ENCODE results near the gene MASTL. TPM values are rescaled to one million over a fixed set of nuclear protein-coding genes. Genes with fewer than 3 reads are reported as not detected.

The MASTL gene
- total RNA-seq, 1 experiment from 2014 or later = 25.5 TPM

- Mint-ChIP-seq H3K27me3 (ENCODE audit: low read depth) (no peaks in the 10 kb centered on the region), H3K27ac (no peak overlapping the region), H3K4me3 (no peak overlapping the region), H3K36me3 (peaks cover 53% of the 10 kb centered on the region), H3K4me1 (no peaks in the 10 kb centered on the region), H3K9me3 (no peaks in the 10 kb centered on the region)
- ChIA-PET POLR2A (no interaction called here), CTCF (no interaction called here)
- ATAC-seq (no peak), DNase-seq (ENCODE audit: low spot score) (no peak)
- TF ChIP-seq TCF7 (CRISPR knock-in tag; IDR thresholded peaks at IDR 0.05; ENCODE audit: low read depth) = no peak
- no peak for TF ChIP-seq ZNF138 (CRISPR knock-in tag; conservative IDR thresholded peaks at IDR 0.05)
- TF ChIP-seq ZNF121 (CRISPR knock-in tag; IDR thresholded peaks at IDR 0.05) = no peak
- no peak for TF ChIP-seq NR1H2 (CRISPR knock-in tag; IDR thresholded peaks at IDR 0.05)
- TF ChIP-seq, protein P1, sequence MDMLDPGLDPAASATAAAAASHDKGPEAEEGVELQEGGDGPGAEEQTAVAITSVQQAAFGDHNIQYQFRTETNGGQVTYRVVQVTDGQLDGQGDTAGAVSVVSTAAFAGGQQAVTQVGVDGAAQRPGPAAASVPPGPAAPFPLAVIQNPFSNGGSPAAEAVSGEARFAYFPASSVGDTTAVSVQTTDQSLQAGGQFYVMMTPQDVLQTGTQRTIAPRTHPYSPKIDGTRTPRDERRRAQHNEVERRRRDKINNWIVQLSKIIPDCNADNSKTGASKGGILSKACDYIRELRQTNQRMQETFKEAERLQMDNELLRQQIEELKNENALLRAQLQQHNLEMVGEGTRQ (CRISPR knock-in tag; IDR thresholded peaks at IDR 0.05) = no peak
- TF ChIP-seq, protein P2, sequence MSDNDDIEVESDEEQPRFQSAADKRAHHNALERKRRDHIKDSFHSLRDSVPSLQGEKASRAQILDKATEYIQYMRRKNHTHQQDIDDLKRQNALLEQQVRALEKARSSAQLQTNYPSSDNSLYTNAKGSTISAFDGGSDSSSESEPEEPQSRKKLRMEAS (CRISPR knock-in tag; IDR thresholded peaks at IDR 0.05) = no peak
- no peak for TF ChIP-seq IRF2 (CRISPR knock-in tag; IDR thresholded peaks at IDR 0.05; ENCODE audit: borderline replicate concordance, low read depth)
- no peak for TF ChIP-seq ATF3 (CRISPR knock-in tag; conservative IDR thresholded peaks at IDR 0.05)
These were observed 14.7 kb downstream of the MASTL start for GRCh38 chr10:27169849-27170248.

DNA sequence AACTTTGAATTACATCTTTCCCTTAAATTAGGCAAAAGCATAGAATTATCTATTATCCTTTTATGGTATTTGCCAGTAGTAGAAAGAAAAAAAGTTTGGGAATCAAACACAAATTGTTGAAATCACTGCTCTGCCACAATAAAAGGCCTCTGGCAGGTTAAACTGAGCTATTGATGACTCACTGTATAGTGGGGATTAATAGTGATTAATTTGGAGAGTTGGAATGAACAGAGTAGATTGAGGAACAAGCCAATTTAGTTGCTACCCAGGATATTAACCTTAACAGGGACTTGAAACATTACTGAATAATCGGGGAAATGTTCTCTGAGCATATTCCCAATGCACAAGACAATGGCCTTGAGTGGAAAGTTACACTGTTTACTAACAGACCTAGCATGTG lies 33.1 kb downstream of the MASTL start:
- no peaks in the 10 kb centered on the region for H3K4me1 Mint-ChIP-seq
- H3K27ac Mint-ChIP-seq = no peak overlapping the region
- no peak for DNase-seq (ENCODE audit: low spot score)
- no peak for ATAC-seq
- H3K36me3 Mint-ChIP-seq = peaks cover 34% of the 10 kb centered on the region
- no peaks in the 10 kb centered on the region for H3K9me3 Mint-ChIP-seq
- ChIA-PET POLR2A (no interaction called here), CTCF (no interaction called here)
- H3K27me3 Mint-ChIP-seq (ENCODE audit: low read depth) = no peaks in the 10 kb centered on the region
- H3K4me3 Mint-ChIP-seq = no peak overlapping the region
- TF ChIP-seq EMX1 (CRISPR knock-in tag; IDR thresholded peaks at IDR 0.05) (no peak), ATF1 (CRISPR knock-in tag; IDR thresholded peaks at IDR 0.05) (no peak), FOXJ3 (CRISPR knock-in tag; IDR thresholded peaks at IDR 0.05; ENCODE audit: borderline replicate concordance) (no peak), ESRRA (CRISPR knock-in tag; IDR thresholded peaks at IDR 0.05; ENCODE audit: borderline replicate concordance) (no peak), ERG (CRISPR knock-in tag; IDR thresholded peaks at IDR 0.05) (no peak), GRHL2 (CRISPR knock-in tag; IDR thresholded peaks at IDR 0.05; ENCODE audit: insufficient replicate concordance, severe bottlenecking) (no peak), ZNF671 (CRISPR knock-in tag; IDR thresholded peaks at IDR 0.05) (no peak)

GRCh38 chr10:27188897-27189296 lies 33.7 kb downstream of the MASTL start:
- Mint-ChIP-seq H3K27me3 (ENCODE audit: low read depth) (no peaks in the 10 kb centered on the region), H3K4me1 (no peaks in the 10 kb centered on the region), H3K9me3 (no peaks in the 10 kb centered on the region), H3K4me3 (no peak overlapping the region), H3K36me3 (peaks cover 28% of the 10 kb centered on the region), H3K27ac (no peak overlapping the region)
- no peak for ATAC-seq
- POLR2A ChIA-PET = no interaction called here
- DNase-seq (ENCODE audit: low spot score) = no peak
- CTCF ChIA-PET = no interaction called here
- TF ChIP-seq ZNF671 (CRISPR knock-in tag; IDR thresholded peaks at IDR 0.05) = no peak
- TF ChIP-seq, protein P3, sequence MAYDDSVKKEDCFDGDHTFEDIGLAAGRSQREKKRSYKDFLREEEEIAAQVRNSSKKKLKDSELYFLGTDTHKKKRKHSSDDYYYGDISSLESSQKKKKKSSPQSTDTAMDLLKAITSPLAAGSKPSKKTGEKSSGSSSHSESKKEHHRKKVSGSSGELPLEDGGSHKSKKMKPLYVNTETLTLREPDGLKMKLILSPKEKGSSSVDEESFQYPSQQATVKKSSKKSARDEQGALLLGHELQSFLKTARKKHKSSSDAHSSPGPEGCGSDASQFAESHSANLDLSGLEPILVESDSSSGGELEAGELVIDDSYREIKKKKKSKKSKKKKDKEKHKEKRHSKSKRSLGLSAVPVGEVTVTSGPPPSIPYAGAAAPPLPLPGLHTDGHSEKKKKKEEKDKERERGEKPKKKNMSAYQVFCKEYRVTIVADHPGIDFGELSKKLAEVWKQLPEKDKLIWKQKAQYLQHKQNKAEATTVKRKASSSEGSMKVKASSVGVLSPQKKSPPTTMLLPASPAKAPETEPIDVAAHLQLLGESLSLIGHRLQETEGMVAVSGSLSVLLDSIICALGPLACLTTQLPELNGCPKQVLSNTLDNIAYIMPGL (CRISPR knock-in tag; IDR thresholded peaks at IDR 0.05) = no peak
- no peak for TF ChIP-seq GTF2I (CRISPR knock-in tag; conservative IDR thresholded peaks at IDR 0.05)
- no peak for TF ChIP-seq MXD4 (CRISPR knock-in tag; IDR thresholded peaks at IDR 0.05; ENCODE audit: borderline replicate concordance)
- TF ChIP-seq, protein P2 (CRISPR knock-in tag; IDR thresholded peaks at IDR 0.05) = no peak
- TF ChIP-seq, protein P4, sequence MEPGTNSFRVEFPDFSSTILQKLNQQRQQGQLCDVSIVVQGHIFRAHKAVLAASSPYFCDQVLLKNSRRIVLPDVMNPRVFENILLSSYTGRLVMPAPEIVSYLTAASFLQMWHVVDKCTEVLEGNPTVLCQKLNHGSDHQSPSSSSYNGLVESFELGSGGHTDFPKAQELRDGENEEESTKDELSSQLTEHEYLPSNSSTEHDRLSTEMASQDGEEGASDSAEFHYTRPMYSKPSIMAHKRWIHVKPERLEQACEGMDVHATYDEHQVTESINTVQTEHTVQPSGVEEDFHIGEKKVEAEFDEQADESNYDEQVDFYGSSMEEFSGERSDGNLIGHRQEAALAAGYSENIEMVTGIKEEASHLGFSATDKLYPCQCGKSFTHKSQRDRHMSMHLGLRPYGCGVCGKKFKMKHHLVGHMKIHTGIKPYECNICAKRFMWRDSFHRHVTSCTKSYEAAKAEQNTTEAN (CRISPR knock-in tag; IDR thresholded peaks at IDR 0.05) = no peak
- TF ChIP-seq, protein P5, sequence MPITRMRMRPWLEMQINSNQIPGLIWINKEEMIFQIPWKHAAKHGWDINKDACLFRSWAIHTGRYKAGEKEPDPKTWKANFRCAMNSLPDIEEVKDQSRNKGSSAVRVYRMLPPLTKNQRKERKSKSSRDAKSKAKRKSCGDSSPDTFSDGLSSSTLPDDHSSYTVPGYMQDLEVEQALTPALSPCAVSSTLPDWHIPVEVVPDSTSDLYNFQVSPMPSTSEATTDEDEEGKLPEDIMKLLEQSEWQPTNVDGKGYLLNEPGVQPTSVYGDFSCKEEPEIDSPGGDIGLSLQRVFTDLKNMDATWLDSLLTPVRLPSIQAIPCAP (CRISPR knock-in tag; IDR thresholded peaks at IDR 0.05) = no peak
- no peak for TF ChIP-seq TP53 (CRISPR knock-in tag; IDR thresholded peaks at IDR 0.05)
- no peak for TF ChIP-seq SMAD4 (CRISPR knock-in tag; IDR thresholded peaks at IDR 0.05)
- TF ChIP-seq, protein P6, sequence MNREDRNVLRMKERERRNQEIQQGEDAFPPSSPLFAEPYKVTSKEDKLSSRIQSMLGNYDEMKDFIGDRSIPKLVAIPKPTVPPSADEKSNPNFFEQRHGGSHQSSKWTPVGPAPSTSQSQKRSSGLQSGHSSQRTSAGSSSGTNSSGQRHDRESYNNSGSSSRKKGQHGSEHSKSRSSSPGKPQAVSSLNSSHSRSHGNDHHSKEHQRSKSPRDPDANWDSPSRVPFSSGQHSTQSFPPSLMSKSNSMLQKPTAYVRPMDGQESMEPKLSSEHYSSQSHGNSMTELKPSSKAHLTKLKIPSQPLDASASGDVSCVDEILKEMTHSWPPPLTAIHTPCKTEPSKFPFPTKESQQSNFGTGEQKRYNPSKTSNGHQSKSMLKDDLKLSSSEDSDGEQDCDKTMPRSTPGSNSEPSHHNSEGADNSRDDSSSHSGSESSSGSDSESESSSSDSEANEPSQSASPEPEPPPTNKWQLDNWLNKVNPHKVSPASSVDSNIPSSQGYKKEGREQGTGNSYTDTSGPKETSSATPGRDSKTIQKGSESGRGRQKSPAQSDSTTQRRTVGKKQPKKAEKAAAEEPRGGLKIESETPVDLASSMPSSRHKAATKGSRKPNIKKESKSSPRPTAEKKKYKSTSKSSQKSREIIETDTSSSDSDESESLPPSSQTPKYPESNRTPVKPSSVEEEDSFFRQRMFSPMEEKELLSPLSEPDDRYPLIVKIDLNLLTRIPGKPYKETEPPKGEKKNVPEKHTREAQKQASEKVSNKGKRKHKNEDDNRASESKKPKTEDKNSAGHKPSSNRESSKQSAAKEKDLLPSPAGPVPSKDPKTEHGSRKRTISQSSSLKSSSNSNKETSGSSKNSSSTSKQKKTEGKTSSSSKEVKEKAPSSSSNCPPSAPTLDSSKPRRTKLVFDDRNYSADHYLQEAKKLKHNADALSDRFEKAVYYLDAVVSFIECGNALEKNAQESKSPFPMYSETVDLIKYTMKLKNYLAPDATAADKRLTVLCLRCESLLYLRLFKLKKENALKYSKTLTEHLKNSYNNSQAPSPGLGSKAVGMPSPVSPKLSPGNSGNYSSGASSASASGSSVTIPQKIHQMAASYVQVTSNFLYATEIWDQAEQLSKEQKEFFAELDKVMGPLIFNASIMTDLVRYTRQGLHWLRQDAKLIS (CRISPR knock-in tag; IDR thresholded peaks at IDR 0.05; ENCODE audit: borderline replicate concordance) = no peak
- no peak for TF ChIP-seq EMX1 (CRISPR knock-in tag; IDR thresholded peaks at IDR 0.05)
